Suprapubic skin (tissue), 4 donors: ENCODE results near the gene POLR2C.

Experiments
- CTCF ChIP-seq, 2 donors: fragments of 200-600 bp in 1 of 2; fragments of 450-650 bp in 1 of 2; sonication (generic) in 1 of 2; IDR thresholded peaks; one replicate each; pipeline ENCODE4 v1.5.1; 2016 to 2019; ENCODE audit warnings: antibody characterized with exemption in 2 of 2, mild to moderate bottlenecking in 1 of 2, moderate library complexity in 1 of 2
- POLR2A ChIP-seq, 2 donors: fragments of 450-650 bp; IDR thresholded peaks; one replicate each; pipeline ENCODE4 v1.6.1; 2017; ENCODE audit warnings: antibody characterized with exemption in 2 of 2, mild to moderate bottlenecking in 2 of 2, moderate library complexity in 2 of 2
- POLR2AphosphoS5 ChIP-seq, 3 donors: sonication (generic); formaldehyde crosslinking; IDR thresholded peaks; one replicate each; pipeline ENCODE4 v1.6.1; 2017; ENCODE audit warnings: antibody characterized with exemption in 3 of 3

- TF ChIP-seq CTCF (IDR thresholded peaks at IDR 0.05), result no peak
- no peak for TF ChIP-seq POLR2A (IDR thresholded peaks at IDR 0.05)
- no peak for TF ChIP-seq POLR2AphosphoS5 (IDR thresholded peaks at IDR 0.05)
These were observed 40.9 kb downstream of the POLR2C start for GRCh38 chr16:57503366-57503765.
